GM19328 (cell line): ENCODE results near the gene KRT27.

Experiments
- ATAC-seq: cut with Tn5 transposase; IDR thresholded peaks from one replicate; pipeline ENCODE4 v1.9.1; 2021; ENCODE audit warnings: mild to moderate bottlenecking, moderate library complexity; ENCODE audit not compliant: unreplicated experiment

KRT27 gene

GRCh38 chr17:40809721-40810421 is 27.5 kb upstream of the KRT27 start:
- no peak for ATAC-seq

- ATAC-seq, result no peak
These were observed 23.8 kb upstream of the KRT27 start for GRCh38 chr17:40806131-40806530.

- ATAC-seq, result no peak
These were observed 21.3 kb upstream of the KRT27 start for GRCh38 chr17:40803617-40804082.

- no peak for ATAC-seq
These were observed 18.8 kb upstream of the KRT27 start for GRCh38 chr17:40801157-40801556.

- no peak for ATAC-seq
These were observed 18.0 kb upstream of the KRT27 start for GRCh38 chr17:40800381-40800780.

DNA sequence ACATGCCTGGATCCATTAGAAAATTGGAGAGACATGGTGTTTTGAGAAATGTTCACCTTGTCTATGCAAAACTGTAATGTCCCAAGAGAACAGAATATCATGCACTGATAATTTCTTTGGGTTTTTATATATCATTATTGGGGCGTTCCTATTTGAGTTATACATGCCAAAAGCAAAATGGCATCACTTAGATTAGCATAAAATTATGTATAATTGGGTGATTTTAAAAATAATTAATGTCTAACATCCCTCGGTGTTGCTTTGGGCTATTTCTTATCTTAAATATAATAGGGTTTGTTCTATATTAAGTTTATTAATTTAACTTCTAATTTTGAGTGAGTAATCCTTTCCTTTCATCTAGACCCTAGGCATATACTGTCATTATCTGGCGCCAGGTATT is 17.5 kb upstream of the KRT27 start, which contains the start of gene KRT28:
KRT28 (minus strand) TSS at position 101 of the 400 bp plus-strand sequence; CDS start at position 35, 66 bp downstream.
- ATAC-seq, result no peak

DNA sequence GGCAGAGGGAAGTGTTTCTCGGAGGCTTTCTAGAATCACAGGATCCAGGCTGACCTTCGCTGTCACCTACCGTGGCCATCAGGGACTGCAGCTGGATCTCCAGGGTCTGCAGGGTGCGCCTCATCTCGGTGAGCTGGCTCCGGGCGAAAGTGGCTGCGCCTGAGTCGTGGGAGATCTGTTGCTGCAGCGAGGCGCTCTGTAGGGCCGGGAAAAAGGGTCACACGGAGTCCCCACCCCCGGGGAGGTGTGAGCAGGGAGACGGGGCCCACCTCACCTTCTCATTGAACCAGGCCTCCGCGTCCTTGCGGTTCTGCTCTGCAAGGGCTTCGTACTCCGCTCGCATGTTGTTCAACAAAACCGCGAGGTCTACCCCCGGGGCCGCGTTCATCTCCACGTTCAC is 14.5 kb upstream of the KRT27 start:
- ATAC-seq, result no peak

- ATAC-seq, result no peak
These were observed 12.8 kb upstream of the KRT27 start for GRCh38 chr17:40795019-40795667.

GRCh38 chr17:40794466-40794865 is 12.1 kb upstream of the KRT27 start:
- ATAC-seq, result no peak

- ATAC-seq, result no peak
These were observed 11.5 kb upstream of the KRT27 start for GRCh38 chr17:40793832-40794231.

- no peak for ATAC-seq
These were observed 9.6 kb upstream of the KRT27 start for GRCh38 chr17:40791787-40792436.

- no peak for ATAC-seq
These were observed 8.8 kb upstream of the KRT27 start for GRCh38 chr17:40791111-40791510.

DNA sequence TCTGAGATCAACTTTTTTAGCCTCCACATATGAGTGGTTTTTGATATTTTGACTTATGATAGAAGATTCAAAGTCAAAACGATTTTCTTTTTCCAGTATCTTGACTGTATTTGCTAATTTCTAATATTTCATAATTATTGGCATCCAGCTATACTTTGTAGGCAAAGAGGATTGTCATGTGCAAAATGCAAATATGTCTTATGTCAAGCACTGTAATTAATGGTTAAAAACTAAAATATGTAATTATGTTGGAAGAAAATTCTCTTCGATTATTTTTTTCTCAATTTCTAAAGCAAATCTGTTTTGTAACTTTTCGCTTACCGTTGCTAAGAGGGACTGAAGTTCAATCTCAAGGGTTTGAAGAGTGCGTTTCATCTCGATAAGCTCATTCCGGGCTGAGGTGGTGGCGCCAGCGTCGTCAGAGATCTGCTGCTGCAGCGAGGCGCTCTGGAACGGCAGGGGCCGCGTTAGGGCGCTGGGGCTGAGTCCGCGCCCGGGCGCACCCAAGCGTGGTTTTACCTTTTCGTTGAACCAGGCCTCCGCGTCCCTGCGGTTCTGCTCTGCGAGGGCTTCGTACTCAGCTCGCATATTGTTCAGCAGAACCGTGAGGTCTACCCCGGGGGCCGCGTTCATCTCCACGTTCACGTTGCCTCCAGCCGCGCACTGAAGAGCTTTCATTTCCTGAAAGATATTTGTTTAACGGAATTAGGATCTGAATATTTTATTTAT is 3.0 kb downstream of the KRT27 start:
- no peak for ATAC-seq

GRCh38 chr17:40778461-40778860 is 3.9 kb downstream of the KRT27 start:
- ATAC-seq, result no peak

- ATAC-seq, result no peak
These were observed 4.4 kb downstream of the KRT27 start for GRCh38 chr17:40777971-40778370.

GRCh38 chr17:40777459-40777858 is 4.9 kb downstream of the KRT27 start:
- no peak for ATAC-seq

DNA sequence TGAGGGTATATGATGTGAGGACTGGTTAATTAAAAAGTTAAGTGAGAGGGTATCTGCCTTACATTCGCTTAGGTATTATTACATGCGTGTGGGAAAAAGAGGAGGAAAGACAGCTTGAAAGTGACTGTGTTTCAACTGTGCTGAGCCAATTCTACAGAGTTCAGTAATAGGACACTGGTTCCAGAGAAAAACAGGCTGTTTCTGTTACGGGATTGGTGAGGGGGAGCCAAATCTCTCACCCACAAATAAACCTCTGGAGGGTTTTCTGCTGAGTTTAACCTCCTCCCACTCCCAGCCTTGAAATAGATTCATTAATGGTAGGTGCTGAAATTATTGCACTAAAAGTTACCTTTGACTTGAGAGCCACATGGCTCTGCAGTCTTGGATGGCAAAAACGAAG is 6.4 kb downstream of the KRT27 start:
- ATAC-seq, result no peak

- no peak for ATAC-seq
These were observed 10.2 kb downstream of the KRT27 start, which contains the start of gene KRT26 for GRCh38 chr17:40772101-40772500. Gene KRT26, minus strand, starts transcription at chr17:40772201. Its CDS starts 88 bp downstream, at chr17:40772113.

- ATAC-seq, result no peak
These were observed 16.7 kb downstream of the KRT27 start for GRCh38 chr17:40765657-40766056.

DNA sequence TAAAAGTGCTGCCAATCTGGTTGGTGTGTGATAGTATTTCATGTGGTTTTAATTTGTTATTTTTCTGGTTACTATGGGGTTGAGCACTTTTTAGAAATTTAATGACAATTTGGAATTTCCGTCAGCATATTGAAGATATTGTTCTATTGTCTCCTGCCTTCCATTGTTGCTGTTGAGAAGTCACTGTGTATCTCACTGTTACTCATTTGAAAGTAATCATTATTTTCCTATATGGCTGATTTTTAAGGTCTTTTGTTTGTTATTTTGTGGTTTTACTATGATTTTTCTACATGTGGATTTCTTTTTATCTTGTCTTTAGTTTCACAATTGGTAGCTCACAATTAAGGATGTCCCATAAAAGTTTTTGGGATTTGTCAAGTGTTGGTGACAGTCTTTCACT is 18.6 kb downstream of the KRT27 start:
- no peak for ATAC-seq
